Naive thymus-derived CD4-positive, alpha-beta T cell (primary cell): Measurements from ENCODE around the gene ANKS1B. TPM values are rescaled to one million over a fixed set of nuclear protein-coding genes. Genes with fewer than 3 reads are reported as not detected.
"Not testable (repeated sequence)": the region's sequence is repeated elsewhere in the genome, so short reads cannot be mapped to it uniquely, and the experiment has no call there.

Experiments used
- ATAC-seq: fragments of 150-1000 bp; cut with Tn5 transposase; 2 replicates; pipeline ENCODE4 v1.10.0; 2021; ENCODE audit warnings: mild to moderate bottlenecking, moderate library complexity
- CTCF ChIA-PET: fragments of 350-600 bp; sonication (Branson Sonifier 250); formaldehyde crosslinking; loops from one replicate; lab custom pipeline; 2021; ENCODE audit warnings: antibody characterized with exemption; lab: Charles Lee
- POLR2A ChIA-PET: fragments of 350-600 bp; sonication (Branson Sonifier 250); formaldehyde crosslinking; loops from one replicate; lab custom pipeline; 2021; ENCODE audit warnings: antibody characterized with exemption, inconsistent platforms; lab: Charles Lee
- DNase-seq, 9 donors: peaks; one replicate each; pipeline versions ENCODE4 v3.0.0 to v3.0.0-alpha.2; 2020 to 2022; ENCODE audit warnings: mixed read lengths in 1 of 9
- H3K27ac ChIP-seq: one replicate; pipeline ENCODE4 v1.7.0; 2013; ENCODE audit warnings: mild to moderate bottlenecking, low read depth, low read length, moderate library complexity
- H3K27me3 ChIP-seq, 2 donors: one replicate each; pipeline ENCODE4 v1.7.0; 2013; ENCODE audit warnings: low read length in 2 of 2, mild to moderate bottlenecking in 2 of 2, moderate library complexity in 2 of 2; ENCODE audit not compliant: control insufficient read depth in 2 of 2, insufficient read depth in 2 of 2
- H3K36me3 ChIP-seq, 3 experiments: 1 replicate in 2 of 3; 2 replicates in 1 of 3; pipeline ENCODE4 v1.7.0; 2013; ENCODE audit warnings: low read length in 3 of 3, mild to moderate bottlenecking in 3 of 3, moderate library complexity in 1 of 3; ENCODE audit not compliant: insufficient read depth in 3 of 3, control insufficient read depth in 2 of 3
- H3K4me1 ChIP-seq, 2 donors: one replicate each; pipeline ENCODE4 v1.7.0; 2013; ENCODE audit warnings: low read length in 2 of 2, mild to moderate bottlenecking in 2 of 2, moderate library complexity in 1 of 2; ENCODE audit not compliant: control insufficient read depth in 2 of 2, insufficient read depth in 2 of 2
- H3K4me3 ChIP-seq: 2 replicates; pipeline ENCODE4 v1.7.0; 2013; ENCODE audit warnings: mild to moderate bottlenecking, low read length
- H3K9me3 ChIP-seq, 3 experiments: 1 replicate in 2 of 3; 2 replicates in 1 of 3; pipeline ENCODE4 v1.7.0; 2013; ENCODE audit warnings: low read length in 3 of 3; ENCODE audit not compliant: control insufficient read depth in 2 of 3
- H3K27ac Mint-ChIP-seq, 9 donors: one replicate each; pipeline ENCODE4 v1.8.0; 2020 to 2022; ENCODE audit warnings: mixed read lengths in 9 of 9, mild to moderate bottlenecking in 8 of 9, moderate library complexity in 5 of 9, inconsistent platforms in 2 of 9
- H3K27me3 Mint-ChIP-seq, 5 donors: one replicate each; pipeline ENCODE4 v1.8.0; 2021 to 2022; ENCODE audit warnings: mixed read lengths in 5 of 5, mild to moderate bottlenecking in 1 of 5
- H3K36me3 Mint-ChIP-seq, 5 donors: one replicate each; pipeline ENCODE4 v1.8.0; 2020 to 2022; ENCODE audit warnings: mixed read lengths in 5 of 5, mild to moderate bottlenecking in 3 of 5, inconsistent platforms in 1 of 5
- H3K4me1 Mint-ChIP-seq, 7 donors: one replicate each; pipeline ENCODE4 v1.8.0; 2020 to 2022; ENCODE audit warnings: mixed read lengths in 7 of 7, mild to moderate bottlenecking in 3 of 7, inconsistent platforms in 1 of 7
- H3K4me3 Mint-ChIP-seq, 10 donors: one replicate each; pipeline ENCODE4 v1.8.0; 2020 to 2022; ENCODE audit warnings: mild to moderate bottlenecking in 10 of 10, mixed read lengths in 10 of 10, moderate library complexity in 6 of 10, inconsistent platforms in 2 of 10
- H3K9me3 Mint-ChIP-seq, 11 donors: one replicate each; pipeline ENCODE4 v1.8.0; 2020 to 2022; ENCODE audit warnings: mixed read lengths in 11 of 11, mild to moderate bottlenecking in 4 of 11, inconsistent platforms in 1 of 11, moderate library complexity in 1 of 11
- intact Hi-C, 2 donors: fragments of 100-400 bp; cut with micrococcal nuclease; formaldehyde crosslinking; loops; one replicate each; pipeline ENCODE4 v1.15.1; 2023
- polyA plus RNA-seq, 2 donors: library from polyadenylated mRNA; unstranded; fragments of 300-500 nt; fragmentation: Illumina TruSeq; gene quantifications; one replicate each; pipeline ENCODE4 v1.2.3, GENCODE V29; 2021
- total RNA-seq, 6 experiments: library from RNA in 5 of 6; stranded (reverse) in 5 of 6; gene quantifications; 1 replicate in 5 of 6; 2 replicates in 1 of 6; pipeline ENCODE4 v1.2.3 and lab custom pipeline; 2021 to 2026

Gene ANKS1B
- total and polyA plus RNA-seq, 7 experiments from 2014 or later, result 0.97 TPM; not detected in 6

- Histone ChIP-seq H3K36me3 (no peaks in the 10 kb centered on the region), H3K4me3 (no peak overlapping the region), H3K27ac (no peak overlapping the region), H3K27me3 (no peaks in the 10 kb centered on the region), H3K4me1 (no peaks in the 10 kb centered on the region), H3K9me3 (no peaks in the 10 kb centered on the region)
- ChIA-PET CTCF (no interaction called here), POLR2A (no interaction called here)
- no peaks in the 10 kb centered on the region for H3K4me1 Mint-ChIP-seq
- no peaks in the 10 kb centered on the region for H3K9me3 Mint-ChIP-seq
- H3K27ac Mint-ChIP-seq, result no peak overlapping the region
- H3K27me3 Mint-ChIP-seq, result peaks cover 0 to 14% (median 3%) of the 10 kb centered on the region in 5 donors
- H3K4me3 Mint-ChIP-seq, result no peak overlapping the region
- H3K36me3 Mint-ChIP-seq, result no peaks in the 10 kb centered on the region
- intact Hi-C loops, result loop anchor here in 1 of 2 donors (5.0 kb wide), 1 partner anchor 1098 kb away; no protein-coding TSS in a partner anchor
- no peak for ATAC-seq
- DNase-seq, result no peak
Measured at GRCh38 chr12:99039367-99040120, 945.2 kb downstream of the ANKS1B start.

- Histone ChIP-seq H3K27ac (no peak overlapping the region), H3K4me1 (no peaks in the 10 kb centered on the region), H3K9me3 (no peaks in the 10 kb centered on the region), H3K36me3 (no peaks in the 10 kb centered on the region), H3K4me3 (no peak overlapping the region), H3K27me3 (no peaks in the 10 kb centered on the region)
- DNase-seq (no peak), ATAC-seq (no peak)
- POLR2A ChIA-PET, result no interaction called here
- no peaks in the 10 kb centered on the region for H3K4me1 Mint-ChIP-seq
- intact Hi-C loops, result no loop called here
- no peak overlapping the region for H3K27ac Mint-ChIP-seq
- CTCF ChIA-PET, result no interaction called here
- H3K36me3 Mint-ChIP-seq, result no peaks in the 10 kb centered on the region
- no peak overlapping the region for H3K4me3 Mint-ChIP-seq
- peaks cover 0 to 6% (median 0%) of the 10 kb centered on the region in 5 donors for H3K27me3 Mint-ChIP-seq
- peaks cover 0 to 5% (median 0%) of the 10 kb centered on the region in 11 donors for H3K9me3 Mint-ChIP-seq
Measured at GRCh38 chr12:99036566-99036965, 948.2 kb downstream of the ANKS1B start.

DNA sequence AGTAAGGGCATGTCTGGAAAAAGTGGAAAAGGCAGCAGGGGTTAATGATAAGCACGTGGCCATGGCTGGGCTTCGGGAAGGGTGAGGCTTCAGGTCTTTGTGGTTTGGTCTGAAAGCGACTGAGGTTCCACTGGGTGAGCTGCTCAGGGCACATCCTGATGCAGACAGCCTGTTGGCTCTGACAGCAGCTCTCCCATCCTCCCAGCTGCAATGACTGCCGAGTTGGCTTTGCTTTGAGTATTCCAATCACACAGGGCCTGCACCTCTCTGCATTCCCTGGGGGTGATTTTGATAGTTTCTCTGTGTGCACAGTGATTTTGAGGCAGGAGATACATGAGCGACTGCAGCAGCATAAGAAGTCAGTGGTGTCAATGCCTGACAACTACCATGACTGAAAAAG is 948.9 kb downstream of the ANKS1B start:
- Mint-ChIP-seq H3K9me3 (peaks cover 0 to 5% (median 0%) of the 10 kb centered on the region in 11 donors), H3K27me3 (peaks cover 0 to 6% (median 0%) of the 10 kb centered on the region in 5 donors)
- ATAC-seq, result no peak

GRCh38 chr12:99034201-99034600 is 950.5 kb downstream of the ANKS1B start:
- H3K27ac ChIP-seq, H3K27me3 Mint-ChIP-seq, H3K27ac Mint-ChIP-seq, ATAC-seq, H3K9me3 Mint-ChIP-seq, H3K4me3 ChIP-seq, H3K36me3 Mint-ChIP-seq, intact Hi-C loops, DNase-seq, CTCF ChIA-PET, H3K27me3 ChIP-seq, H3K4me1 ChIP-seq, POLR2A ChIA-PET, H3K36me3 ChIP-seq, H3K9me3 ChIP-seq, H3K4me1 Mint-ChIP-seq, H3K4me3 Mint-ChIP-seq: not testable (repeated sequence)

More for the DNA sequence above, 948.9 kb downstream of the ANKS1B start:
- no peak overlapping the region for H3K27ac Mint-ChIP-seq
- Histone ChIP-seq H3K27me3 (no peaks in the 10 kb centered on the region), H3K36me3 (no peaks in the 10 kb centered on the region), H3K27ac (no peak overlapping the region), H3K9me3 (no peaks in the 10 kb centered on the region), H3K4me3 (no peak overlapping the region), H3K4me1 (no peaks in the 10 kb centered on the region)
- H3K4me1 Mint-ChIP-seq, result no peaks in the 10 kb centered on the region
- H3K4me3 Mint-ChIP-seq, result no peak overlapping the region
- DNase-seq, result no peak
- no peaks in the 10 kb centered on the region for H3K36me3 Mint-ChIP-seq
- ChIA-PET CTCF (no interaction called here), POLR2A (interaction anchor here (0.6 kb wide), 1 partner anchor 29 kb away, joined by 3 read pairs; no protein-coding TSS in a partner anchor)
- intact Hi-C loops, result no loop called here

DNA sequence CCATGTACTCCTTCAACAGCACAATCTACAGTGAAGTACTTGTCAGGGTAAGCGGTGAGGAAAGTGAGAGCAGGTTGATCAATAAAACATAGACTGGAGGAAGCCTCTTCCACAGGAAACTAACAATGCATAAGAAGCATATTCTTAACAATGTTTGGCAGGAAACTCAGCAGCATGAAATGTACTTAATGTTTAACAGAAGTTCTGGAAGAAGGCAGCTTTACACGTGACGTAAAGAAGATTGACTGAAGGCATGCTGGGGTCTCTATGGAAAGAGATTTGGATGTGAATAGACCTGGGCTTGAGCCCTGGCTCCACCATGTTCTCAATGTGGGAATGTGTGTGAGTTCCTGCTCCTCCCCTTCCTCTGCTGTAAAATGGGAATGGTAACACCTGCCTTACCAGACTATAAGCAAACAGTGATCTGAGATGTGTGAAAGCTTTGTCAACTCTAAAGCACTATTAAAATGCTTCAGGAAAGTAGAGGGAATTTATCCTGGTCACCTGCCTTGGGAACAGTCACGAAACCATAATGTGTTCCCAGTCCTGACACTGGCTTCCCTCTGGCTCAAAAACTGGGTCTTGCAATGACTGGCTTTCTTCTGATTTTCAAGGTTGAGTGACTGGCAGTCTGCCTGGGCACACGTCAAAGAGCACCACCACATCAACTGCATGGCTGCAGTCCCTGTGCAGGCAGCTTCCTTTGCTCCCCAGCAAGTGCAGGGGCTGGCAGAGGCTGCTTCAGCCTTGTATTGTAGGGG is 955.0 kb downstream of the ANKS1B start:
- ChIA-PET POLR2A (no interaction called here), CTCF (no interaction called here)
- Histone ChIP-seq H3K4me1 (no peaks in the 10 kb centered on the region), H3K27me3 (no peaks in the 10 kb centered on the region), H3K9me3 (no peaks in the 10 kb centered on the region), H3K36me3 (no peaks in the 10 kb centered on the region), H3K4me3 (no peak overlapping the region), H3K27ac (no peak overlapping the region)
- Mint-ChIP-seq H3K9me3 (peaks cover 0 to 8% (median 3%) of the 10 kb centered on the region in 11 donors), H3K4me3 (no peak overlapping the region), H3K27me3 (peaks cover 4 to 21% (median 13%) of the 10 kb centered on the region in 5 donors), H3K36me3 (no peaks in the 10 kb centered on the region), H3K4me1 (no peaks in the 10 kb centered on the region), H3K27ac (no peak overlapping the region)
- ATAC-seq (no peak), DNase-seq (no peak)
- intact Hi-C loops, result no loop called here

DNA sequence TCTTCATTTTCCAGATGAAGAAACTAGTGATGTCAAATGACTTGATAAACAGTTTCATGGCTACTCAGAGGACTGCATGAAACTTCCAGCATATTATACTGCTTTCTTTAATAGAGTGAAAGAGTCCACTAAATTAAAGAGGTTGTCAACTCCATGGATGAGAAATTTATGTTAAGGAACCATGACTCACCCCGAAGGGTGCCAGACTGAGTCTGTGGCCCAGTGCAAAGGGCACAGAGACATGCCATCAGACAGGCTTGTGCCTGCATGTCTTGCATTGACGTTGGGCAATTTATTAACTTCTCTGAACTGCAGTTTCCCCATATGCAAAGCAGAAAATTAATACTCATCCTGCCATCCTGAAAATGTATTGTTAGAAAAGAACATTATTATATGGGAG is 957.3 kb downstream of the ANKS1B start:
- Mint-ChIP-seq H3K4me1 (no peaks in the 10 kb centered on the region), H3K27ac (no peak overlapping the region), H3K36me3 (no peaks in the 10 kb centered on the region), H3K9me3 (peaks cover 0 to 8% (median 3%) of the 10 kb centered on the region in 11 donors), H3K4me3 (no peak overlapping the region), H3K27me3 (peaks cover 4 to 22% (median 13%) of the 10 kb centered on the region in 5 donors)
- ATAC-seq, result no peak
- Histone ChIP-seq H3K27ac (no peak overlapping the region), H3K9me3 (no peaks in the 10 kb centered on the region), H3K4me3 (no peak overlapping the region), H3K4me1 (no peaks in the 10 kb centered on the region), H3K36me3 (no peaks in the 10 kb centered on the region), H3K27me3 (no peaks in the 10 kb centered on the region)
- CTCF ChIA-PET, result no interaction called here
- DNase-seq, result no peak
- POLR2A ChIA-PET, result no interaction called here
- intact Hi-C loops, result no loop called here
